HG02840 (cell line): ENCODE data around the gene ATAD3A.

Experiments
- ATAC-seq: cut with Tn5 transposase; IDR thresholded peaks from one replicate; pipeline ENCODE4 v1.9.1; 2021; ENCODE audit warnings: mild to moderate bottlenecking, moderate library complexity, moderate number of reproducible peaks; ENCODE audit not compliant: unreplicated experiment, low FRiP score

ATAD3A gene

GRCh38 chr1:1537626-1538250, 25.8 kb downstream of the ATAD3A start:
- no peak for ATAC-seq

GRCh38 chr1:1538334-1538733, 26.4 kb downstream of the ATAD3A start:
- ATAC-seq = no peak

- no peak for ATAC-seq
Measured at GRCh38 chr1:1538989-1539309, 27.0 kb downstream of the ATAD3A start.

- no peak for ATAC-seq
Measured at GRCh38 chr1:1539310-1540089, 27.5 kb downstream of the ATAD3A start.

GRCh38 chr1:1540090-1540817, 28.3 kb downstream of the ATAD3A start, which contains the start of gene TMEM240:
Gene TMEM240, minus strand, starts transcription at chr1:1540624. Its CDS starts 278 bp downstream, at chr1:1540346.
- no peak for ATAC-seq

GRCh38 chr1:1540818-1541628, 29.1 kb downstream of the ATAD3A start:
- no peak for ATAC-seq

- no peak for ATAC-seq
Measured at GRCh38 chr1:1541956-1542765, 30.2 kb downstream of the ATAD3A start.

- no peak for ATAC-seq
Measured at GRCh38 chr1:1542766-1543705, 31.1 kb downstream of the ATAD3A start.

- ATAC-seq = no peak
Measured at GRCh38 chr1:1543706-1544099, 31.7 kb downstream of the ATAD3A start.

- ATAC-seq = no peak
Measured at GRCh38 chr1:1544544-1544943, 32.6 kb downstream of the ATAD3A start.

- no peak for ATAC-seq
Measured at GRCh38 chr1:1545946-1546737, 34.2 kb downstream of the ATAD3A start.

- ATAC-seq = no peak
Measured at GRCh38 chr1:1547011-1547410, 35.0 kb downstream of the ATAD3A start.

- no peak for ATAC-seq
Measured at GRCh38 chr1:1547476-1547875, 35.5 kb downstream of the ATAD3A start.

GRCh38 chr1:1548591-1548990, 36.6 kb downstream of the ATAD3A start:
- no peak for ATAC-seq

- ATAC-seq = no peak
Measured at GRCh38 chr1:1550087-1550486, 38.1 kb downstream of the ATAD3A start.

GRCh38 chr1:1550591-1551432, 38.9 kb downstream of the ATAD3A start:
- no peak for ATAC-seq
